Activated CD8-positive, alpha-beta memory T cell treated with anti-CD3 and anti-CD28 coated beads, Interleukin-2, amount 10 ng/mL, durations not matched to agents 7 days and 5 days (primary cell): Measurements from ENCODE around the gene F5. TPM values are rescaled to one million over a fixed set of nuclear protein-coding genes. Genes with fewer than 3 reads are reported as not detected.
"Not testable (repeated sequence)": the region's sequence is repeated elsewhere in the genome, so short reads cannot be mapped to it uniquely, and the experiment has no call there.

Experiments used
- ATAC-seq: fragments of 150-1000 bp; cut with Tn5 transposase; one replicate; pipeline ENCODE4 v1.10.0; 2021; ENCODE audit warnings: moderate library complexity
- CTCF ChIA-PET: fragments of 350-600 bp; sonication (Branson Sonifier 250); formaldehyde crosslinking; loops from one replicate; lab custom pipeline; 2021; ENCODE audit warnings: antibody characterized with exemption; lab: Charles Lee
- DNase-seq: peaks from one replicate; pipeline ENCODE4 v3.0.0-alpha.2; 2020
- H3K27ac Mint-ChIP-seq: one replicate; pipeline ENCODE4 v1.8.0; 2021; ENCODE audit warnings: mild to moderate bottlenecking, mixed read lengths
- H3K27me3 Mint-ChIP-seq: one replicate; pipeline ENCODE4 v1.8.0; 2021; ENCODE audit warnings: mixed read lengths
- H3K36me3 Mint-ChIP-seq: one replicate; pipeline ENCODE4 v1.8.0; 2021; ENCODE audit warnings: mild to moderate bottlenecking, mixed read lengths
- H3K4me1 Mint-ChIP-seq: one replicate; pipeline ENCODE4 v1.8.0; 2021; ENCODE audit warnings: mixed read lengths
- H3K4me3 Mint-ChIP-seq: one replicate; pipeline ENCODE4 v1.8.0; 2021; ENCODE audit warnings: mild to moderate bottlenecking, moderate library complexity, mixed read lengths
- H3K9me3 Mint-ChIP-seq: one replicate; pipeline ENCODE4 v1.8.0; 2022; ENCODE audit warnings: low read depth, mixed read lengths
- total RNA-seq, 2 experiments: library from RNA; stranded (reverse); gene quantifications; one replicate each; pipeline ENCODE4 v1.2.3, GENCODE V29; 2021

The F5 gene
- total RNA-seq, 2 experiments from 2014 or later, result 3.1 to 14.0 TPM

- Mint-ChIP-seq H3K4me1 (no peaks in the 10 kb centered on the region), H3K27ac (no peak overlapping the region), H3K27me3 (no peaks in the 10 kb centered on the region), H3K36me3 (no peaks in the 10 kb centered on the region), H3K9me3 (no peaks in the 10 kb centered on the region), H3K4me3 (no peak overlapping the region)
- peak; percentile 68 for ATAC-seq
- no peak for DNase-seq
- CTCF ChIA-PET, result interaction anchor here (0.9 to 3.0 kb wide), 5 partner anchors 12 to 259 kb away, joined by 3 to 13 read pairs (median 6); no protein-coding TSS in a partner anchor
These were observed 36.0 kb downstream of the F5 start for GRCh38 chr1:169550294-169550693.

- Mint-ChIP-seq H3K9me3 (no peaks in the 10 kb centered on the region), H3K36me3 (no peaks in the 10 kb centered on the region)
- CTCF ChIA-PET, result interaction anchor here (1.0 to 4.4 kb wide), 7 partner anchors 54 to 945 kb away, joined by 3 to 19 read pairs (median 4); no protein-coding TSS in a partner anchor
These were observed 38.0 kb downstream of the F5 start for GRCh38 chr1:169548282-169548681.

GRCh38 chr1:169546087-169546995 lies 39.9 kb downstream of the F5 start:
- Mint-ChIP-seq H3K27ac (no peak overlapping the region), H3K36me3 (no peaks in the 10 kb centered on the region), H3K27me3 (no peaks in the 10 kb centered on the region), H3K4me3 (no peak overlapping the region), H3K4me1 (no peaks in the 10 kb centered on the region), H3K9me3 (no peaks in the 10 kb centered on the region)
- peak; percentile 83 for ATAC-seq
- CTCF ChIA-PET, result interaction anchor here (0.6 to 4.4 kb wide), 26 partner anchors 12 to 1204 kb away, joined by 3 to 19 read pairs (median 4); partner anchors contain the start of gene SLC19A2
- DNase-seq, result peak; percentile 66

More at GRCh38 chr1:169548282-169548681, 38.0 kb downstream of the F5 start:
- DNase-seq (no peak), ATAC-seq (no peak)
- no peak overlapping the region for H3K4me3 Mint-ChIP-seq
- no peaks in the 10 kb centered on the region for H3K27me3 Mint-ChIP-seq
- no peak overlapping the region for H3K27ac Mint-ChIP-seq
- H3K4me1 Mint-ChIP-seq, result no peaks in the 10 kb centered on the region

GRCh38 chr1:169545472-169545871 lies 40.8 kb downstream of the F5 start:
- no peak for DNase-seq
- no peak for ATAC-seq
- H3K27ac Mint-ChIP-seq, result no peak overlapping the region
- H3K27me3 Mint-ChIP-seq, result no peaks in the 10 kb centered on the region
- H3K9me3 Mint-ChIP-seq, result no peaks in the 10 kb centered on the region
- H3K36me3 Mint-ChIP-seq, result no peaks in the 10 kb centered on the region
- H3K4me1 Mint-ChIP-seq, result no peaks in the 10 kb centered on the region
- CTCF ChIA-PET, result interaction anchor here (0.9 to 4.4 kb wide), 11 partner anchors 14 to 1203 kb away, joined by 3 to 19 read pairs (median 4); partner anchors contain the start of gene SLC19A2
- H3K4me3 Mint-ChIP-seq, result no peak overlapping the region

GRCh38 chr1:169538998-169539871 lies 47.0 kb downstream of the F5 start:
- no peaks in the 10 kb centered on the region for H3K9me3 Mint-ChIP-seq
- no peak overlapping the region for H3K4me3 Mint-ChIP-seq
- peaks cover 2% of the 10 kb centered on the region for H3K36me3 Mint-ChIP-seq
- no peaks in the 10 kb centered on the region for H3K27me3 Mint-ChIP-seq
- H3K4me1 Mint-ChIP-seq, result no peaks in the 10 kb centered on the region
- CTCF ChIA-PET, result no interaction called here
- no peak for DNase-seq
- no peak for ATAC-seq
- no peak overlapping the region for H3K27ac Mint-ChIP-seq

DNA sequence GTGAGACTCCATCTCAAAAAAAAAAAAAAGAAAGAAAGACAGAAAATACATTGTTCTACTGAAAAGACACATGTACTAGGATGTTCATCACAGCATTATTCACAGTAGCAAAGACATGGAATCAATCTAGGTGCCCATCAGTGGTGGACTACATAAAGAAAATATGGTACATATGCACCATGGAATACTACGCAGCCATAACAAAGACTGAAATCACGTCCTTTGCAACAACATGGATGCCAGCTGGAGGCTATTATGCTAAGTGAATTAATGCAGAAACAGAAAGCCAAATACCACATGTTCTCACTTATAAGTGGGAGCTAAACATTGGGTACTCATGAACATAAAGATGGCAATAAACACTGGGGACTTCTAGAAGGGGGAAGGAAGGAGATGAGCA lies 51.6 kb downstream of the F5 start:
- DNase-seq (no peak), ATAC-seq (no peak)
- Mint-ChIP-seq H3K27ac (no peak overlapping the region), H3K27me3 (no peaks in the 10 kb centered on the region), H3K4me1 (no peaks in the 10 kb centered on the region), H3K4me3 (no peak overlapping the region), H3K36me3 (peaks cover 2% of the 10 kb centered on the region), H3K9me3 (no peaks in the 10 kb centered on the region)
- CTCF ChIA-PET, result no interaction called here

- H3K27me3 Mint-ChIP-seq, H3K36me3 Mint-ChIP-seq: not testable (repeated sequence)
These were observed 52.6 kb downstream of the F5 start for GRCh38 chr1:169533528-169534190.

DNA sequence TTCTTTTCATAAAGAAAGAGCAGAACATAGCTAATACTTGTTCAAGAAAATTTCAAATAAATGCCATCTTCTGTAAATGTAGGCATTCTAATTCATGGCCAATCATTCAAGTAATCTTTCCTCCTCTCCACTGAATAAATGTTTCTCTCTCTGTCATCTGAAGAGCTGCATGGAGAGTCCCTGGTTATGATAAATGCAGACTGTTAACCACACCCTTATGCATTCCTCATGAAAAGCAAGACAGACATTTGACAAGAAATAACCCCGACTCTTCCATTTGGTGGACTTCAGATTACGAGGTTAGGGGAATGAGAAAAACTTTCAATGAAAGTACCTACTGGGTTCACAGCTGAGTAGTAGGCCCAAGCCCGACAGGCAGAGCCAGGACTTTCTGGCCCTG lies 55.8 kb downstream of the F5 start:
- no peak overlapping the region for H3K27ac Mint-ChIP-seq
- peaks cover 12% of the 10 kb centered on the region for H3K4me1 Mint-ChIP-seq
- no peak overlapping the region for H3K4me3 Mint-ChIP-seq
- peaks cover 2% of the 10 kb centered on the region for H3K36me3 Mint-ChIP-seq
- no peaks in the 10 kb centered on the region for H3K27me3 Mint-ChIP-seq
- no peaks in the 10 kb centered on the region for H3K9me3 Mint-ChIP-seq
- no peak for ATAC-seq
- CTCF ChIA-PET, result interaction anchor here (1.4 kb wide), 1 partner anchor 15 kb away, joined by 4 read pairs; no protein-coding TSS in a partner anchor
- no peak for DNase-seq

More at GRCh38 chr1:169533528-169534190, 52.6 kb downstream of the F5 start:
- ATAC-seq, H3K4me3 Mint-ChIP-seq, H3K4me1 Mint-ChIP-seq, CTCF ChIA-PET, H3K9me3 Mint-ChIP-seq, DNase-seq, H3K27ac Mint-ChIP-seq: not testable (repeated sequence)

DNA sequence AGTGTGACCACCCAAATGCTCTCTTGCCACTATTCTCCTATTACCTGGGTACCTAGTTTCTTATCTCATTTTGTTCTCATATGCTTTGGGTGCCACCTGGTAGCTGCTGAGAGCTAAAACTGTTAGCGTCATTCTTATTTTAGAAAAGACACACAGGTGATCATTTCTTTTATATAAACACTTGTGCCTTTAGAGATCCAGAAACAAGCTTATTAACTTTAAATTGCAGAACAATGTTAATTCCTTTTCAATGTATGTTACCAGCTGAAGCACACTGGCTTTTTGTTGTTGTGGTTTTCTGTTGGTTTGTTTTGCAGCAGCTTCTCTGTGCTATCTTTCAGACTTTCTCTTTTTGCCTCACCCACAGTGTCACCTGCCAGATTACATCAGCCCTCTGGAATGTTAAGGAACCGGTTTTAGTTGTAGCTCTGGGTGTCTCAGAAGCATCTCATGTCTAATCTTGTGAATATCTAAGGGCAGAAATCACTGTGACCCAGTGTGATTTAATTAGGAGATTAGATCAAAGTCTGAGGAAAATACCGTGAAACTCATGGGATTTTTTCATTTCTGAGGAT lies 57.1 kb downstream of the F5 start:
- Mint-ChIP-seq H3K27me3 (no peaks in the 10 kb centered on the region), H3K9me3 (no peaks in the 10 kb centered on the region), H3K36me3 (no peaks in the 10 kb centered on the region), H3K27ac (no peak overlapping the region), H3K4me3 (no peak overlapping the region), H3K4me1 (peaks cover 12% of the 10 kb centered on the region)
- CTCF ChIA-PET, result no interaction called here
- ATAC-seq, result no peak
- DNase-seq, result no peak

- no peak for ATAC-seq
- no peaks in the 10 kb centered on the region for H3K9me3 Mint-ChIP-seq
- DNase-seq, result no peak
- no peaks in the 10 kb centered on the region for H3K36me3 Mint-ChIP-seq
- H3K27ac Mint-ChIP-seq, result no peak overlapping the region
- no peaks in the 10 kb centered on the region for H3K27me3 Mint-ChIP-seq
- CTCF ChIA-PET, result no interaction called here
- H3K4me3 Mint-ChIP-seq, result no peak overlapping the region
- H3K4me1 Mint-ChIP-seq, result peaks cover 12% of the 10 kb centered on the region
These were observed 57.8 kb downstream of the F5 start for GRCh38 chr1:169528215-169529067.

- Mint-ChIP-seq H3K36me3 (no peaks in the 10 kb centered on the region), H3K27me3 (no peaks in the 10 kb centered on the region), H3K9me3 (no peaks in the 10 kb centered on the region), H3K4me1 (peaks cover 12% of the 10 kb centered on the region), H3K4me3 (no peak overlapping the region), H3K27ac (no peak overlapping the region)
- CTCF ChIA-PET, result no interaction called here
- no peak for ATAC-seq
- DNase-seq, result no peak
These were observed 58.6 kb downstream of the F5 start for GRCh38 chr1:169527451-169528214.
